ENCODE measurements around the gene MFAP1.

GRCh38 chr15:43828061-43828657 is 3.7 kb upstream of the MFAP1 start:
- TF ChIP-seq POLR2A (IDR thresholded peaks at IDR 0.05) (no peak), CTCF (IDR thresholded peaks at IDR 0.05) (no peak)
